ENCODE results near the gene KRTAP19-4. TPM values are rescaled to one million over a fixed set of nuclear protein-coding genes. Genes with fewer than 3 reads are reported as not detected.
"Not testable (repeated sequence)": the region's sequence is repeated elsewhere in the genome, so short reads cannot be mapped to it uniquely, and the experiment has no call there.

KRTAP19-4 gene, protein sequence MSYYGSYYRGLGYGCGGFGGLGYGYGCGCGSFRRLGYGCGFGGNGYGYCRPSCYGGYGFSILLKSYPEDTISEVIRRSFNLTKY
- not detected in 2 replicates for total RNA-seq (2014; rRNA removed; shearing (Covaris generic); ENCODE audit: low replicate concordance)

DNA sequence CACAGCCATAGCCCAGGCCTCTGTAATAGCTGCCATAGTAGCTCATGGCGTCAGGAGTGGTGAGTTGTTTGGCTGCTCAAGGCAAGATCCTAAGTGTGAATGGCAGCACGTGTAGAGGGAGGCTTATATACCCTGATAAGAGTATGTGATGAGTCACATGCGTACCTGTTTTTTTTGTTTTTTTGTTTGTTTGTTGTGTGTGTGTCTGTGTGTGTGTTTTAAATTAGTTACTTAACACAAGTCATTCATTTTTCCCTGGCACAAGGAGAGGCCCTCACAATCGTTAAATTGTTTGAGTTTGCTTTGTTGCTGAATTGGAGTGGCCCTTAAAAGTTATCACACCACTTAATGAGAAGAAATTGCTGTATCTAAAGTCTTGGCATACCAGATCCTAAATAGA is at the start of gene KRTAP19-4:
KRTAP19-4 (minus strand) TSS at position 101 of the 400 bp plus-strand sequence; CDS start at position 46, 55 bp downstream.
- in situ Hi-C loops (cut with HindIII; ENCODE audit: low pct_unique_long_range_greater_than_20kb, low sequenced_read_pairs), result no loop called here
- DNase-seq (ENCODE audit: low read depth), result no peak

DNA sequence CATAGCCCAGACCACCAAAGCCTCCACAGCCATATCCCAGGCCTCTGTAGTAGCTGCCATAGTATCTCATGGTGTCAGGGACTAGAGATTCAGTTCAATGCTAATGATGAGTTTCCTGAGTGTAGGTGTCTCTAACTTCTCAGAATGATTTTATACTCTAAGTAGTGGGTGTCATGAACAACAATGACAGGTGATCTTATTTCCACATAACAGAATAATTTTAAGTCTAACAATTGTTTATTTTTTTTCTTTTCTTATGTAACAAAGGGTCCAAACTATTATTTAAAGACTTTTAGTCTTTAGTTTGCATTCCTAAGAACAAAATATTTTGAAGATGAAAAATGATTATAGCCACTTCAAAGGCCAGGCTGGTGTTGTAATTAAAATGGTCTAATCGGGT is 44.8 kb upstream of the KRTAP19-4 start, which contains the start of gene KRTAP19-6:
KRTAP19-6 (minus strand) TSS at position 101 of the 400 bp plus-strand sequence; CDS start at position 70, 31 bp downstream.
- in situ Hi-C loops (cut with HindIII; ENCODE audit: low pct_unique_long_range_greater_than_20kb, low sequenced_read_pairs), result no loop called here
- DNase-seq (ENCODE audit: low read depth), result no peak

DNA sequence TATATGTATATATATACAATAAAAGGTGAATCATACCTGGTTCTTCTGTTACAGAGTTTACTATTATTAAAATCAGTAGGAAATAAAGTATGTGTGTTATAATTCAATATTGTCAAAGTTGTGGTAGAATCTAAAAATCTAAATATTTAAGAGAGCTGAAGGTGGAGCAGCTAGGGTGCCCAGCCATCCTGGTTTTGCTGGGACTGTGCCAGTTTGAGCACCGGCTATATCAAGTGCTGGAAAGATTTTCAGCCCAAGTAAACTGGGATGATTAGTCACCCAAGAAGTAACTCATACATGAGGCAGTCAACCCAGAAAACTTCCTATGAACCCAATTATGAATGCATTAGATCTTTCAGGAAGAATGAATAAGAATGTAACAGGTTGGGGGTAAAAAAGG is 21.9 kb upstream of the KRTAP19-4 start:
- in situ Hi-C loops (cut with HindIII; ENCODE audit: low pct_unique_long_range_greater_than_20kb, low sequenced_read_pairs), result no loop called here

DNA sequence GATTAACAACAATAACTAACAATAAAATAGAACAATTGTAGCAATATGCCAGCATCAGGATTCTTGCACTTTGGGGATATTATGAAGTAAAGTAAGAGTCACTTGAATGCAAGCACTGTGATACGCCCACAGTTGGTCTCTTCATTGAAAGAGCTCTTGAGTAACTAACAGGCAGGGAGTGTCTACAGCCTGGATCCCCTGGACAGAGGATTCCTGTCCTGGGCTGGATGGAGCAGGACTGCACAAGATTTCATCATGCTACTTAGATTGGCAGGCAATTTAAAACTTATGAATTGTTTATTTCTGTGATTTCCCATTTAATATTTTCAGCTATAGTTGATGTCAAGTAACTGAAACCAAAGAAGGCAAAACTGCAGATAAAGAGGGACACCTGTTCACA is 18.7 kb upstream of the KRTAP19-4 start:
- in situ Hi-C loops (cut with HindIII; ENCODE audit: low pct_unique_long_range_greater_than_20kb, low sequenced_read_pairs), result no loop called here
- DNase-seq (ENCODE audit: low read depth), result no peak

More for the DNA sequence above, 21.9 kb upstream of the KRTAP19-4 start:
- DNase-seq (ENCODE audit: low read depth), result no peak

DNA sequence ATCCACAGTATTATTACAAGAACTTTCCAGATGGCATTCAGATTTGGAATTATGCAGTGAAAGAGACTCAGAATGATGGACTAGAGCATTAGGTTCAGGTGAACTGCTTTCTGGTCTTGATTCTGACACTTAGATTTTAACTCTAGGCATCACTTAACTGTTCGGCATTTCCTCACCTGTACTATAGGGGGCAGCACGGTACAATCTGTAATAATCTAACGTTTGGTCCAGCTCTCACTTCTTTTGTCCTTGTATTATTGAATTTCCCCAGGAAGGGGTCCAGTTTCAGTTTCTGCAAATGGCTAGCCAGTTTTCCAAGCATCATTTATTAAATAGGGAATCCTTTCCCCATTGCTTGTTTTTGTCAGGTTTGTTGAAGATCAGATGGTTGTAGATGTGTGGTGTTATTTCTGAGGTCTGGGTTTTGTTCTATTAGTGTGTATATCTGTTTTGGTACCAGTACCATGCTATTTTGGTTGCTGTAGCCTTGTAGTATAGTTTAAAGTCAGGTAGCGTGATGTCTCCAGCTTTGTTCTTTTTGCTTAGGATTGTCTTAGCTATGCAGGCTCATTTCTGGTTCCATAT is 8.7 kb upstream of the KRTAP19-4 start:
- in situ Hi-C loops (cut with HindIII; ENCODE audit: low pct_unique_long_range_greater_than_20kb, low sequenced_read_pairs); DNase-seq (ENCODE audit: low read depth): not testable (repeated sequence)

DNA sequence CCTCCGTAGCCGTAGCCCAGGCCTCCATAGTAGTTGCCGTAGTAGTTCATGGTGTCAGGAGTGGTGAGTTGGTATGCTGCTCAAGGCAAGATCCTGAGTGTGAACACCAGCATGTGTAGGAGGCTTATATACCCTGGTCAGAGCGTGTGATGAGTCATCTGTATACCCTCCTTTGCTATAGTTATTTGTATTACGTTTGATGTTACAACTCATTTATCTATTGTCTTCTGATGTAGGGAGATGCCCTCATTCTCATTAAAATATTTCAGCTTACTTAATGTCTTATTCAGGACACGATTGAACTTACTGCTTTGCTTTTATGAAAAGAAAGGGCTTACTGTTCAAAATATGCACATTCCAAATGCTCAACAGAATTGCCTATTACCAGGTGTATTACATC is 5.1 kb upstream of the KRTAP19-4 start, which contains the start of gene KRTAP19-5:
KRTAP19-5 (minus strand) TSS at position 101 of the 400 bp plus-strand sequence; CDS start at position 50, 51 bp downstream.
- in situ Hi-C loops (cut with HindIII; ENCODE audit: low pct_unique_long_range_greater_than_20kb, low sequenced_read_pairs), result no loop called here

DNA sequence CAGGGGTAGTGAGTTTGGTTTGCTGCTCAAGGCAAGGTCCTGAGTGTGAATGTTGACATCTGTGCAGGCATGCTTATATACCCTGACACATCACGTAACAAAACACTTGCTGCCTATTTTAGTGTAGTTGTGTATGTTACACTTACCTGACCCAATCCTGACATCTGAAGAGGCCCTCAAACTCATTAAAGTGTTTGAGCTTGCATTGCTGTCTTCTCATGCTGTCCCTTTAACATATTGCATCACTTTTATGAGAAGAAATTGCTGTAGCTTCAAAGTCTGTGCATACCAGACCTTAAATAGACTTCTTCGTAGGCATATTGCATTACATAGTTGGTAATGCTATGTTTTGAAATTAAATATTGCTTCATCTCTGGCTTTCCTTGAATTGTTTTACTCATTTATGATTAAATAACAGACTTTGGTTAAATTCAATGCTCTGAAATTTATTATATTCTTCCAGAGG is 5.0 kb downstream of the KRTAP19-4 start, which contains the start of gene KRTAP19-3:
KRTAP19-3 (minus strand) TSS at position 51 of the 466 bp plus-strand sequence. CDS start 56 bp downstream, outside the sequence.
- in situ Hi-C loops (cut with HindIII; ENCODE audit: low pct_unique_long_range_greater_than_20kb, low sequenced_read_pairs), result no loop called here
- DNase-seq (ENCODE audit: low read depth), result no peak

More for the DNA sequence above, 5.1 kb upstream of the KRTAP19-4 start, which contains the start of gene KRTAP19-5:
- DNase-seq (ENCODE audit: low read depth), result no peak

DNA sequence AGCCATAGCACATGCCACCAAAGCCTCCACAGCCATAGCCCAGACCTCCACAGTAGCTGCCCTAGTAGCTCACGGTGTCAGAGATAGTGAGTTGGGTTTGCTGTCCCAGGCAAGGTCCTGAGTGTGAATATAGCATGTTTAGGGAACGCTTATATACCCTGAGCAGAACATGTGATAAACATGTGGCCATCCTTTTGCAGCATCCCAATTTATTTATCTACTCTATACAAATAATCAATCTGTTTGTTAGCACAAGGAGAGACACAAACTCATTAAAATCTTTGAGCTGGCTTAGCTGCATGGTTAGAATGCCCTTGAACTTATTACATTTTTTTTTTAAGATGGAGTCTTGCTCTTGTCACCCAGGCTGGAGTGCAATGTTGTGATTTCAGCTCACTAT is 9.6 kb downstream of the KRTAP19-4 start, which contains the start of gene KRTAP19-2:
KRTAP19-2 (minus strand) TSS at position 101 of the 400 bp plus-strand sequence; CDS start at position 13, 88 bp downstream.
- DNase-seq (ENCODE audit: low read depth), result no peak
- in situ Hi-C loops (cut with HindIII; ENCODE audit: low pct_unique_long_range_greater_than_20kb, low sequenced_read_pairs), result no loop called here

DNA sequence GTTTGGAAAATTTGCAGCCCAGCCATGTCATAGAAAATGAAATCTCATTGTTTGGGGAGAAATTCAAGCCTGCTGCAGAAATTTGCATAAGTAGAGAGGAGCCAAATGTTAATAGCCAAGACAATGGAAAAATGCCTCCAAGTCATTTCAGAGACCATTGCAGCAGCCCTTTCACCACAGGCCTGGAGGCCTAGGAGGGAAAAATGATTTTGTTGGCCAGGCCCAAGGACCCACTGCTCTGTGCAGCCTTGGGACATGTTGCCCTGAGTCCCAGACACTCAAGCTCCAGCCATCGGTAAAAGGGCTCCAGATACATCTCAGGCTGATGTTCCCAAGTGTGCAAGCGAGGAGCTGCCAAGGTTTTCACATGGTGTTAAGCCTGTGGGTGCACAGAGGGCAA is 10.8 kb downstream of the KRTAP19-4 start:
- in situ Hi-C loops (cut with HindIII; ENCODE audit: low pct_unique_long_range_greater_than_20kb, low sequenced_read_pairs), result no loop called here
- DNase-seq (ENCODE audit: low read depth), result no peak

DNA sequence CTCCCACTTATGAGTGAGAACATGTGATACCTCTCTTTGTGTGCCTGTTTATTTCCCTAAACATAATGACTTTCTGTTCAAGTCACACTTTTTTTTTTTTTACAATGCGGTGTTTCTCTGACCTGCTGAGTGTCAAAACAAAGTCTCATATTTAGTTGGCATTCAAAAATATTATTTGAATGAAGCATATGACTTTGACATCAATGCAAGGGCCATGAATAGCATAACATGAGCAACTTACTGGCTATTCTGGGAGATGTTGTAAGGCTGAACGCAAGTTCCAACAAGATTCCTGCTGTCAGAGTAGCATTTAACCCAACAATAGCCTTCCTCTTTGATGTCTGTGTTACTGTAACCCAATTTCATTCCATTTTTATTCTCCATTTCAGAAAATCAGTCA is 14.8 kb downstream of the KRTAP19-4 start:
- DNase-seq (ENCODE audit: low read depth), result no peak
- in situ Hi-C loops (cut with HindIII; ENCODE audit: low pct_unique_long_range_greater_than_20kb, low sequenced_read_pairs), result no loop called here

DNA sequence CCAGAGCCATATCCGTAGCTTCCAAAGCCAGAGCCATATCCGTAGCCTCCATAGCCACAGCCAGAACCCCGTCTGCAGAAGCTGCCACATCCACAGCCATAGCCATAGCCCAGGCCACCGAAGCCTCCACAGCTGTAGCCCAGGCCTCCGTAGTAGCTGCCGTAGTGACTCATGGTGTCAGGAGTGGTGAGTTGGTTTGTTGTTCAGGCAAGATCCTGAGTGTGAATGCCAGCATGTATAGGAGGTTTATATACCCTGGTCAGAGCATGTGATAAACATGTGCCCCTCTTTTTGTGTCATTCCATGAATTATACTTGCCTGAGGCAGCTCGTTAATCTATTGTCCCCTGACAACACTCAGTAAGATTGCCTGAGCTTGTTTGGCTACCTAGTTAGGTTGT is 16.8 kb downstream of the KRTAP19-4 start, which contains the start of gene KRTAP19-1:
KRTAP19-1 (minus strand) TSS at position 223 of the 400 bp plus-strand sequence; CDS start at position 173, 50 bp downstream.
- in situ Hi-C loops (cut with HindIII; ENCODE audit: low pct_unique_long_range_greater_than_20kb, low sequenced_read_pairs), result no loop called here
- no peak for DNase-seq (ENCODE audit: low read depth)

DNA sequence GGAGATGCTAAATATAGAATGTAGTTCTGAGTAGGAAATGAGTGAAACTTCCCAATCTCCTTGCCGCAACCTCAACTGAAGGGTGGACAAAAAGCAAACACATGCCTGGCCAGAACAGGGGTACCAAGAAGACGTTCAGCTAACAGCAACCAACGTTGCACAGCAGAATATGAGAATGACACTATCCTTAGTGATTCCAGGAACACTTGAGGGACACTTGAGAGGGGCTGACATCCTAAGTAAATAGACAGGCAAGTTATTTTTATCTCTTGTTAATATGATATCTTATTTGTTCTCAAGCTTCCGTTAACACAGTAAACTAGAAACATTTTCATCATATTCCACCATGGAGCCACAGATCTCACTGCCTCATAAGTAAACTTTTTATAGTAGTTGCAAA is 17.7 kb downstream of the KRTAP19-4 start:
- in situ Hi-C loops (cut with HindIII; ENCODE audit: low pct_unique_long_range_greater_than_20kb, low sequenced_read_pairs), result no loop called here
- no peak for DNase-seq (ENCODE audit: low read depth)

DNA sequence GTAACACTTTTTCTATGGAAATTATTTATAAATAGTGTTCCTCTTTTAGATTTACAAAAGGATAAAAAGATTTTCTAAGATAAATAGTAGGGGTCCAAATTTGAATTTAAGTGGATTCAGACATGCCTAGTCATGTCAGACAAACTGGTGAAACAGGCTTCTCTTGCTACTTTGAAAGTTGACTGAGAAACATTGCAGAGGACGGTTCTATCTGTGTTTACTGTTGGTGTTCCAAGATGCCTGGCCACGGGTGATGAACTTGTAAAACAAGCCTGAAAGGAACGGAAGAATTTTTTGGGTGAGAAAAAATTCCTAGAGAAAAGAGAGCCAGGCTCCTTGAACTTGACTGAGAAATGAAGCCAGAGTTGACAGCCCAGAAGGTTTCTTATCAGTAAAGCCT is 19.0 kb downstream of the KRTAP19-4 start:
- in situ Hi-C loops (cut with HindIII; ENCODE audit: low pct_unique_long_range_greater_than_20kb, low sequenced_read_pairs), result no loop called here

DNA sequence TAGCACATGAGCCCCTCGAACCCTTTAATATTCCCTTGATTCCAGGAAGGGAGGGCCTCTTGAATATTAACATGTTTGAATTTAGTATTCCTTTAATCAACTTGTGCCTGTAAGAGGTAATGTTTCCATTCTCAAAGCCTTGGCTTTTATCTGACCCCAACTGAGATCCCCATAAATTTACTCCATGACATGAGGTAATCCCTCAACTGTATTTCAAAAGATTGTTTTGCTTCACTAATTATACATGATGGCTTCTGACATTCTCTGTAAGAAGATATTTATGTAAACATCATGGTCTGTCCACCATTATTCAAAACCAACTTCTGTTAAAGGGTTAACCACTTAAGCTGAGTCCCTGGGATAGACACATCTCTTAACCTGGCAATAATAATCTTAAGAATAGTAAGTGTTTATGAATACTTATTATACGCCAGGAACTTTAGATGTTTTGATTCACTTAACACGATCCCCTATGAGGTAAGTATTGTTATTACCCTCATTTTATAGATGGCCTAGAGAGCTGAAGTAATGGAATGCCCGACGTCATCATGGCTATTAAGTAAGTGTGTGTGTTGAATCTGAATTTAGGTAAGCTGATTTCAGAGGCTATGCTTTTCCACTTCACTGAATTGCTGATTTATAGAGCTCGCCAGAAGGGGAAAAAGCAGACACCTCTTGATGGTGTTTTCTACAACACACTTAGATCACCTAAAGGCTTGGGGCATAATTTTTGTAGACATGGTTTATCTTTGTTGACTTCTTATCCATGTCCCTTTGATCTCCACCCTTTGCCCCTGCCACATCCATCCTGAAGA is 27.9 kb downstream of the KRTAP19-4 start:
- no peak for DNase-seq (ENCODE audit: low read depth)
- in situ Hi-C loops (cut with HindIII; ENCODE audit: low pct_unique_long_range_greater_than_20kb, low sequenced_read_pairs), result no loop called here

More for the DNA sequence above, 19.0 kb downstream of the KRTAP19-4 start:
- no peak for DNase-seq (ENCODE audit: low read depth)

DNA sequence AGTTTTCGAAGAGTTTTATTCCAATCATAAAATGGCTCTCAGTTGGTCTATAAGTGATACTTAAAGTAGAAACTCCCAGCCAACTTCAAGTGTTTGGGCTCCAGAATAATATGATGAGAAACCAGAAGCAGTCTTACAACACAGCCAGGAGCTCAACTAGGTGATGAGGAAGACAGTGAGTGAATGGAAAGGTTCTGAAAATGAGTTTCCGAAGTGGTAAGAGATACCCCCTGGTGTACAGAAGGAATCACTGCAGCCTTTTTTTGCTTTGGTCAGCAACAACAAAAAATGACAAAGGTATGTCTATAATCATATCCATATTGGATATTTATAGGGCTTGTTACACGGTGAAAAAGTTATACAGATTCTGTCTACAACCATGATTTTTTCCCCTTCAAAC is 33.3 kb downstream of the KRTAP19-4 start:
- DNase-seq (ENCODE audit: low read depth), result no peak
- in situ Hi-C loops (cut with HindIII; ENCODE audit: low pct_unique_long_range_greater_than_20kb, low sequenced_read_pairs), result no loop called here

DNA sequence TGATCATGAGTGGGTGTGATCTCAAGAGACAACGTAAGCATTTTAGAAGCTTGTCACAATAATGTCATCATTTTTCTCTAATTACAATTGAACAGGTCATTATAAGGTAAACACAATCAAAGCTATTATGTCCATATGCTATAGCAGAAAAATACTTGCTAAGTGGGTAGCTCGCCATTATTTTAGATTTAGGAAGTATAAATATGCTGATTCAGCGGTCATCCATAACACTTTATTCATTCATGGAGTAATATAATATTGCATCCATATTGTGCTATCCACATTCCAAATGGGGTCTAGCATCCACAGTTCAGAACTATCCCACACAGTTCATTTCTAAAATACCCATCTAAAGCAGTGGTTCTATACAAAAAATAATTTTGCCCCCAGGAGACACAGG is 48.5 kb downstream of the KRTAP19-4 start:
- in situ Hi-C loops (cut with HindIII; ENCODE audit: low pct_unique_long_range_greater_than_20kb, low sequenced_read_pairs), result no loop called here
- no peak for DNase-seq (ENCODE audit: low read depth)

DNA sequence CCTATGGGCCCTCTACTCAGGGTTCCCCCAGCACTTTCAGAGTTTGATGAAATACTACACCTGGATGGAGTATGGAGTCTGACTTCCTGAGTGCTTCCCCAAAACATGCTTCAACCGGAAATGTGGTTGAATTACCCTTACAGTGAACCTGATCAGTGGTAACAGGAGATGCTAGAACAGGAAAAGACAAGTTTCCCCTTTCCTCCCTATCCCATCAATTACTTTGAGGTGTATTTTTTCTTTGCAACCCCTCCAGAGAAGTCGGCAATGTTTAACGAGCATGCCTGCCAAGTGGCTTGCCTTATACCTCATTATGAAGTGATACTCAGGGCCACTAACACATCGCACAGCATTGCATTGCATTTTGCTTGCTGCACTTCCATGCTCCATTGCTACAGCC is 49.9 kb downstream of the KRTAP19-4 start:
- in situ Hi-C loops (cut with HindIII; ENCODE audit: low pct_unique_long_range_greater_than_20kb, low sequenced_read_pairs), result no loop called here
- DNase-seq (ENCODE audit: low read depth), result no peak

All from Caki2 (cell line).